ENCODE measurements around the gene GNAL.
"Not testable (repeated sequence)": the region's sequence is repeated elsewhere in the genome, so short reads cannot be mapped to it uniquely, and the experiment has no call there.

- TF ChIP-seq, protein P1, sequence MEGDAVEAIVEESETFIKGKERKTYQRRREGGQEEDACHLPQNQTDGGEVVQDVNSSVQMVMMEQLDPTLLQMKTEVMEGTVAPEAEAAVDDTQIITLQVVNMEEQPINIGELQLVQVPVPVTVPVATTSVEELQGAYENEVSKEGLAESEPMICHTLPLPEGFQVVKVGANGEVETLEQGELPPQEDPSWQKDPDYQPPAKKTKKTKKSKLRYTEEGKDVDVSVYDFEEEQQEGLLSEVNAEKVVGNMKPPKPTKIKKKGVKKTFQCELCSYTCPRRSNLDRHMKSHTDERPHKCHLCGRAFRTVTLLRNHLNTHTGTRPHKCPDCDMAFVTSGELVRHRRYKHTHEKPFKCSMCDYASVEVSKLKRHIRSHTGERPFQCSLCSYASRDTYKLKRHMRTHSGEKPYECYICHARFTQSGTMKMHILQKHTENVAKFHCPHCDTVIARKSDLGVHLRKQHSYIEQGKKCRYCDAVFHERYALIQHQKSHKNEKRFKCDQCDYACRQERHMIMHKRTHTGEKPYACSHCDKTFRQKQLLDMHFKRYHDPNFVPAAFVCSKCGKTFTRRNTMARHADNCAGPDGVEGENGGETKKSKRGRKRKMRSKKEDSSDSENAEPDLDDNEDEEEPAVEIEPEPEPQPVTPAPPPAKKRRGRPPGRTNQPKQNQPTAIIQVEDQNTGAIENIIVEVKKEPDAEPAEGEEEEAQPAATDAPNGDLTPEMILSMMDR (IDR thresholded peaks at IDR 0.05; ENCODE audit: insufficient read depth, low read length, poor library complexity, severe bottlenecking) = not testable (repeated sequence)
- TF ChIP-seq EZH2phosphoT487 (conservative IDR thresholded peaks at IDR 0.05; ENCODE audit: low read length) = not testable (repeated sequence)
These were observed 27.8 kb downstream of the GNAL start for GRCh38 chr18:11716767-11717315.
